WTC11 (cell line): ENCODE results near the gene MPI. TPM values are rescaled to one million over a fixed set of nuclear protein-coding genes. Genes with fewer than 3 reads are reported as not detected.

Experiments used
- ATAC-seq: fragments of 200-7000 bp; cut with Tn5 transposase; 2 replicates; pipeline ENCODE4 v1.10.0; 2021; ENCODE audit warnings: mild to moderate bottlenecking, moderate library complexity
- CTCF ChIA-PET: fragments of 300-600 bp; sonication (Branson Sonifier 250); formaldehyde crosslinking; loops from one replicate; lab custom pipeline; 2021; ENCODE audit warnings: antibody characterized with exemption; lab: Charles Lee
- POLR2A ChIA-PET: fragments of 350-600 bp; sonication (Branson Sonifier 250); formaldehyde crosslinking; loops from one replicate; lab custom pipeline; 2021; ENCODE audit warnings: antibody characterized with exemption; lab: Charles Lee
- DNase-seq: peaks from one replicate; pipeline ENCODE4 v3.0.0; 2021; ENCODE audit warnings: low spot score
- H3K27ac Mint-ChIP-seq: 2 replicates; pipeline ENCODE4 v1.8.0; 2021; ENCODE audit warnings: mixed read lengths
- H3K27me3 Mint-ChIP-seq: 2 replicates; pipeline ENCODE4 v1.8.0; 2021; ENCODE audit warnings: low read depth, mild to moderate bottlenecking, moderate library complexity, mixed read lengths
- H3K36me3 Mint-ChIP-seq: 2 replicates; pipeline ENCODE4 v1.8.0; 2021; ENCODE audit warnings: mixed read lengths
- H3K4me1 Mint-ChIP-seq: 2 replicates; pipeline ENCODE4 v1.8.0; 2022; ENCODE audit warnings: mixed read lengths
- H3K4me3 Mint-ChIP-seq: 2 replicates; pipeline ENCODE4 v1.8.0; 2021; ENCODE audit warnings: mild to moderate bottlenecking, moderate library complexity, mixed read lengths
- H3K9me3 Mint-ChIP-seq: 2 replicates; pipeline ENCODE4 v1.8.0; 2021; ENCODE audit warnings: mixed read lengths
- GRHL2 ChIP-seq: fragments of 250-450 bp; sonication (Bioruptor Pico); IDR thresholded peaks from 2 replicates; pipeline ENCODE4 v1.8.0; 2022; ENCODE audit warnings: mild to moderate bottlenecking, moderate library complexity; ENCODE audit not compliant: insufficient replicate concordance, severe bottlenecking
- KAT7 ChIP-seq: sonication (generic); formaldehyde crosslinking; IDR thresholded peaks from 2 replicates; pipeline ENCODE4 v1.8.1; 2023; ENCODE audit warnings: missing genetic modification reagents, mild to moderate bottlenecking, borderline replicate concordance
- NR3C1 ChIP-seq: sonication (generic); formaldehyde crosslinking; conservative IDR thresholded peaks from 2 replicates; pipeline ENCODE4 v1.8.1; 2023; ENCODE audit warnings: low read depth, mild to moderate bottlenecking, missing genetic modification reagents
- TP53 ChIP-seq: sonication (generic); formaldehyde crosslinking; IDR thresholded peaks from 2 replicates; pipeline ENCODE4 v1.8.1; 2023; ENCODE audit warnings: mild to moderate bottlenecking, missing genetic modification reagents
- ZNF121 ChIP-seq: sonication (generic); formaldehyde crosslinking; IDR thresholded peaks from 2 replicates; pipeline ENCODE4 v1.8.0; 2023; ENCODE audit warnings: missing genetic modification reagents
- ZNF263 ChIP-seq: sonication (generic); formaldehyde crosslinking; IDR thresholded peaks from 2 replicates; pipeline ENCODE4 v1.8.1; 2022; ENCODE audit warnings: low read depth, mild to moderate bottlenecking, moderate library complexity, missing genetic modification reagents
- ZNF317 ChIP-seq: sonication (generic); formaldehyde crosslinking; IDR thresholded peaks from 2 replicates; pipeline ENCODE4 v1.8.1; 2023; ENCODE audit warnings: low read depth, mild to moderate bottlenecking, moderate library complexity, missing genetic modification reagents, borderline replicate concordance
- total RNA-seq: library from RNA; stranded (reverse); gene quantifications from 3 replicates; pipeline ENCODE4 v1.2.3, GENCODE V29; 2021
- TF ChIP-seq, protein P1 (sequence below): fragments of 250-450 bp; sonication (Bioruptor Pico); IDR thresholded peaks from 2 replicates; pipeline ENCODE4 v1.9.0; 2021; ENCODE audit warnings: mild to moderate bottlenecking
- TF ChIP-seq, protein P2 (sequence below): fragments of 250-450 bp; sonication (Bioruptor Pico); conservative IDR thresholded peaks from 2 replicates; pipeline ENCODE4 v1.9.0; 2021; ENCODE audit warnings: mild to moderate bottlenecking
- TF ChIP-seq, protein P3 (sequence below): sonication (generic); formaldehyde crosslinking; conservative IDR thresholded peaks from 2 replicates; pipeline ENCODE4 v1.8.1; 2023; ENCODE audit warnings: mild to moderate bottlenecking, low read depth, missing genetic modification reagents, moderate library complexity
- TF ChIP-seq, protein P4 (sequence below): fragments of 250-450 bp; sonication (Bioruptor Pico); IDR thresholded peaks from 2 replicates; pipeline ENCODE4 v2.1.2; 2022; ENCODE audit warnings: mild to moderate bottlenecking, moderate library complexity
- TF ChIP-seq, protein P5 (sequence below): sonication (generic); formaldehyde crosslinking; IDR thresholded peaks from 2 replicates; pipeline ENCODE4 v1.8.1; 2022; ENCODE audit warnings: low read depth, mild to moderate bottlenecking, moderate library complexity, missing genetic modification reagents, borderline replicate concordance
- TF ChIP-seq, protein P6 (sequence below): fragments of 250-450 bp; sonication (Bioruptor Pico); IDR thresholded peaks from 2 replicates; pipeline ENCODE4 v1.8.0; 2021; ENCODE audit warnings: mild to moderate bottlenecking

MPI gene
- total RNA-seq, 1 experiment from 2014 or later = 36.3 TPM

DNA sequence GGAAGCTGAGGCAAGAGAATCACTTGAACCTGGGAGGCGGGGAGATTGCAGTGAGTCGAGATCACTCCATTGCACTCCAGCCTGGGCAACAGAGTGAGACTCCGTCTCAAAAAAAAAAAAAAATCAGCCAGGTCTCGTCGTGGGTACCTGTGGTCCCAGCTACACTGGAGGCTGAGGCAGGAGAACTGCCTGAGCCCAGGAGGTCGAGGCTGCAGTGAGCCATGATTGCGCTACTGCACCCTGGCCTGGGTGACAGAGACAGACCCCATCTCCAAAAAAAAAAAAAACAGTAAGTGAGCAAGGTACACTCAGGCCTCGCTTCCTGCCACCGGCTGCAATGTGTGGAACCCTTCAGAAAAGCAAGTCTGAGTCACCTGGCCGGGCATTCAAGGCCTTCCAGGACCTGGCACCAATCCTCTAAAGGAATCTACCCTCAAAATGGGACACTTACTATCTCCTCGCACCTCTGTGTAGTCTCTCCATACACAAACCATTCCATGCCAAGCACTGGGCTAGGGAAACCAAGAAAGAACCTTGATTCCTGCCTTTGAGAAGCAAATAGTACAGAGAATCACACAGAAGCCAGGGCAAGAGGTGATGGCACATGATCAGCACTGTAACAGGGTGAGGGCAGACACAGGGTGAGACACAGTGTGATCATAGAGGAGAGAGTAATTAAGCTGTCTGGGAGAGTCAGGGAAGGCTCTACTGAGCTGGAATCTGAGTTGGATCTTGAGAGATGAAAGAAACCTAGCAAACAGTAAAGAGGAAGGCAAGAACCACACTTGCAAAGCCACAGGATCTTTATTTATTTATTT lies 26.4 kb upstream of the MPI start:
- H3K36me3 Mint-ChIP-seq = peaks cover 12% of the 10 kb centered on the region
- H3K9me3 Mint-ChIP-seq = peaks cover 6% of the 10 kb centered on the region
- H3K27me3 Mint-ChIP-seq = no peaks in the 10 kb centered on the region
- POLR2A ChIA-PET = no interaction called here
- TF ChIP-seq NR3C1 (CRISPR knock-in tag) = no peak
- TF ChIP-seq, protein P1, sequence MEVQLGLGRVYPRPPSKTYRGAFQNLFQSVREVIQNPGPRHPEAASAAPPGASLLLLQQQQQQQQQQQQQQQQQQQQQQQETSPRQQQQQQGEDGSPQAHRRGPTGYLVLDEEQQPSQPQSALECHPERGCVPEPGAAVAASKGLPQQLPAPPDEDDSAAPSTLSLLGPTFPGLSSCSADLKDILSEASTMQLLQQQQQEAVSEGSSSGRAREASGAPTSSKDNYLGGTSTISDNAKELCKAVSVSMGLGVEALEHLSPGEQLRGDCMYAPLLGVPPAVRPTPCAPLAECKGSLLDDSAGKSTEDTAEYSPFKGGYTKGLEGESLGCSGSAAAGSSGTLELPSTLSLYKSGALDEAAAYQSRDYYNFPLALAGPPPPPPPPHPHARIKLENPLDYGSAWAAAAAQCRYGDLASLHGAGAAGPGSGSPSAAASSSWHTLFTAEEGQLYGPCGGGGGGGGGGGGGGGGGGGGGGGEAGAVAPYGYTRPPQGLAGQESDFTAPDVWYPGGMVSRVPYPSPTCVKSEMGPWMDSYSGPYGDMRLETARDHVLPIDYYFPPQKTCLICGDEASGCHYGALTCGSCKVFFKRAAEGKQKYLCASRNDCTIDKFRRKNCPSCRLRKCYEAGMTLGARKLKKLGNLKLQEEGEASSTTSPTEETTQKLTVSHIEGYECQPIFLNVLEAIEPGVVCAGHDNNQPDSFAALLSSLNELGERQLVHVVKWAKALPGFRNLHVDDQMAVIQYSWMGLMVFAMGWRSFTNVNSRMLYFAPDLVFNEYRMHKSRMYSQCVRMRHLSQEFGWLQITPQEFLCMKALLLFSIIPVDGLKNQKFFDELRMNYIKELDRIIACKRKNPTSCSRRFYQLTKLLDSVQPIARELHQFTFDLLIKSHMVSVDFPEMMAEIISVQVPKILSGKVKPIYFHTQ (CRISPR knock-in tag) = no peak
- TF ChIP-seq, protein P2, sequence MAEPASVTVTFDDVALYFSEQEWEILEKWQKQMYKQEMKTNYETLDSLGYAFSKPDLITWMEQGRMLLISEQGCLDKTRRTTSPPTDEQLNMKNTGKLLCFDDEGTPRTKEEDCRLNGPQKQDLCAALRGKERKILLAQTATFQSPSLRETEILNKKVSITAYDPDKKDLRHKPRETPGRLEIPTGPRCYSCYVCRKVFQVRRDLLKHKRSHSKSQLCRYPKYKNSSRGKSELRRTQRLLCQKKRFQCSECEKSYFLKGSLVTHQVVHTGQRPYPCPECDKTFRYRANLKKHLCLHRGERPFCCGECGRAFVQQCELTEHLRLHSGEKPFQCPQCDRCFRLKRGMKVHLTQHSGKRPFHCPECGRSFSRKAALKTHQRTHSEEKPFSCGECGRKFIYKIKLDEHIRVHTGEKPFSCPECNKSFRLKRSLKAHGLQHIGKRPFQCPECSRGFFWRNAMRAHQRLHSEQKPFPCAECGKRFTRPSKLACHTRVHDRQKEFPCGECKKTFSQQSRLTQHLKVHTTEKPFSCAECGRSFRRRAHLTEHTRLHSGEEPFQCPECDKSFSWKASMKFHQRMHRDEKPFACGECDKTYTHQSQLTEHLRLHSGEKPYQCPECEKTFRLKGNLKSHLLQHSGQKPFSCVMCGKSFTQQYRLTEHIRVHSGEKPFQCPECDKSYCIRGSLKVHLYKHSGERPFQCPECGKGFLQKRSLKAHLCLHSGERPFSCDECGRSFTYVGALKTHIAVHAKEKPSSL (CRISPR knock-in tag) = no peak
- TF ChIP-seq, protein P3, sequence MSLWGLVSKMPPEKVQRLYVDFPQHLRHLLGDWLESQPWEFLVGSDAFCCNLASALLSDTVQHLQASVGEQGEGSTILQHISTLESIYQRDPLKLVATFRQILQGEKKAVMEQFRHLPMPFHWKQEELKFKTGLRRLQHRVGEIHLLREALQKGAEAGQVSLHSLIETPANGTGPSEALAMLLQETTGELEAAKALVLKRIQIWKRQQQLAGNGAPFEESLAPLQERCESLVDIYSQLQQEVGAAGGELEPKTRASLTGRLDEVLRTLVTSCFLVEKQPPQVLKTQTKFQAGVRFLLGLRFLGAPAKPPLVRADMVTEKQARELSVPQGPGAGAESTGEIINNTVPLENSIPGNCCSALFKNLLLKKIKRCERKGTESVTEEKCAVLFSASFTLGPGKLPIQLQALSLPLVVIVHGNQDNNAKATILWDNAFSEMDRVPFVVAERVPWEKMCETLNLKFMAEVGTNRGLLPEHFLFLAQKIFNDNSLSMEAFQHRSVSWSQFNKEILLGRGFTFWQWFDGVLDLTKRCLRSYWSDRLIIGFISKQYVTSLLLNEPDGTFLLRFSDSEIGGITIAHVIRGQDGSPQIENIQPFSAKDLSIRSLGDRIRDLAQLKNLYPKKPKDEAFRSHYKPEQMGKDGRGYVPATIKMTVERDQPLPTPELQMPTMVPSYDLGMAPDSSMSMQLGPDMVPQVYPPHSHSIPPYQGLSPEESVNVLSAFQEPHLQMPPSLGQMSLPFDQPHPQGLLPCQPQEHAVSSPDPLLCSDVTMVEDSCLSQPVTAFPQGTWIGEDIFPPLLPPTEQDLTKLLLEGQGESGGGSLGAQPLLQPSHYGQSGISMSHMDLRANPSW (CRISPR knock-in tag) = no peak
- no peak for TF ChIP-seq TP53 (CRISPR knock-in tag)
- TF ChIP-seq, protein P4, sequence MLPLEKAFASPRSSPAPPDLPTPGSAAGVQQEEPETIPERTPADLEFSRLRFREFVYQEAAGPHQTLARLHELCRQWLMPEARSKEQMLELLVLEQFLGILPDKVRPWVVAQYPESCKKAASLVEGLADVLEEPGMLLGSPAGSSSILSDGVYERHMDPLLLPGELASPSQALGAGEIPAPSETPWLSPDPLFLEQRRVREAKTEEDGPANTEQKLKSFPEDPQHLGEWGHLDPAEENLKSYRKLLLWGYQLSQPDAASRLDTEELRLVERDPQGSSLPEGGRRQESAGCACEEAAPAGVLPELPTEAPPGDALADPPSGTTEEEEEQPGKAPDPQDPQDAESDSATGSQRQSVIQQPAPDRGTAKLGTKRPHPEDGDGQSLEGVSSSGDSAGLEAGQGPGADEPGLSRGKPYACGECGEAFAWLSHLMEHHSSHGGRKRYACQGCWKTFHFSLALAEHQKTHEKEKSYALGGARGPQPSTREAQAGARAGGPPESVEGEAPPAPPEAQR (CRISPR knock-in tag) = no peak
- TF ChIP-seq ZNF317 (CRISPR knock-in tag) = no peak
- H3K4me3 Mint-ChIP-seq = no peak overlapping the region
- H3K4me1 Mint-ChIP-seq = peaks cover 14% of the 10 kb centered on the region
- DNase-seq (no peak), ATAC-seq (no peak)
- CTCF ChIA-PET = interaction anchor here (1.7 kb wide), 1 partner anchor 38 kb away, joined by 7 read pairs; no protein-coding TSS in a partner anchor
- H3K27ac Mint-ChIP-seq = peak overlapping the region; percentile 54

DNA sequence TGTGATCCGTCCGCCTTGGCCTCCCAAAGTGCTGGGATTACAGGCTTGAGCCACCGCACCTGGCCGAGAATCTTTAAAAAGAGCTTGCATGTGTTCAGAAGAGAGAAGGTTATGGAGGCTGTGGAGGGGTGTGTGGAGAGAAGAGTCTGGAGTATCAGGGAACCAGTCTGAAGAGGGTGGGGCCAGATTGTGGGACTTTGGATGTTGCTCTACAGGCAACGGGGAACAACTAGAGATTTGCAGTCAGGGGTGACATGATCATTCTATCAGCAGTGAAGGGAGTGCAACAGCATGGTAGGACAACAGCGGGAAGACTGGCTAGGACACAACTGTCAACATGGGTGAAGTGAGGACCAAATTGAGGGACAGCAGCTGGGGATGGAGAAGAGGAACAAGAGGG lies 25.5 kb upstream of the MPI start:
- no peak for TF ChIP-seq KAT7
- TF ChIP-seq, all 79 proteins: peak for 0
- peaks cover 13% of the 10 kb centered on the region for H3K36me3 Mint-ChIP-seq
- peak overlapping the region; percentile 0; the same call in 1 of the 2 replicates for H3K27ac Mint-ChIP-seq
- POLR2A ChIA-PET = no interaction called here
- no peak for DNase-seq
- CTCF ChIA-PET = interaction anchor here (1.8 kb wide), 1 partner anchor 37 kb away, joined by 4 read pairs; no protein-coding TSS in a partner anchor
- no peak for ATAC-seq
- peaks cover 6% of the 10 kb centered on the region for H3K9me3 Mint-ChIP-seq
- peaks cover 14% of the 10 kb centered on the region for H3K4me1 Mint-ChIP-seq
- H3K27me3 Mint-ChIP-seq = no peaks in the 10 kb centered on the region
- H3K4me3 Mint-ChIP-seq = no peak overlapping the region

DNA sequence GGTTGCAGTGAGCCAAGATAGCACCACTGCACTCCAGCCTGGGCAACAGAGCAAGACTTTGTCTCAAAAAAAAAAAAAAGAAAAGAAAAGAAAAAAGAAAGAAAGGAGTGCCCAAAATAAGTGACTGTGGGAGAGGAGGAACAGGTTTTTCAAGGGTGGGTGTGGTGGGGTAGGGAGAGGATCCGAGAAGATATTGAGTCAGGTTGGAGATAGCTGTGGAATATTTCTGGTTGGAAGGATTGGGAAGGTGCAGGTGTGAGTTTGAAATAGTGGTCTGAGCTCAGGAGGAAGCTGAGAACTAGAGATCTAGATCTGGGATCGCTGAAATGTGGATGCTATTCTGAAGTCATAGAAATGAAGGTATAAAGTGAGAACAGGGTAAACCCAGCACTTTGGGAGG lies 24.5 kb upstream of the MPI start:
- H3K9me3 Mint-ChIP-seq = peaks cover 6% of the 10 kb centered on the region
- H3K27me3 Mint-ChIP-seq = no peaks in the 10 kb centered on the region
- peaks cover 18% of the 10 kb centered on the region for H3K36me3 Mint-ChIP-seq
- ChIA-PET POLR2A (interaction anchor here (0.7 kb wide), 1 partner anchor 16 kb away, joined by 4 read pairs; no protein-coding TSS in a partner anchor), CTCF (interaction anchor here (1.8 kb wide), 1 partner anchor 36 kb away, joined by 4 read pairs; no protein-coding TSS in a partner anchor)
- ATAC-seq (no peak), DNase-seq (no peak)
- H3K4me3 Mint-ChIP-seq = no peak overlapping the region
- H3K27ac Mint-ChIP-seq = no peak overlapping the region; the same call in 1 of the 2 replicates
- H3K4me1 Mint-ChIP-seq = peaks cover 17% of the 10 kb centered on the region
- no peak for TF ChIP-seq GRHL2
- TF ChIP-seq, protein P5, sequence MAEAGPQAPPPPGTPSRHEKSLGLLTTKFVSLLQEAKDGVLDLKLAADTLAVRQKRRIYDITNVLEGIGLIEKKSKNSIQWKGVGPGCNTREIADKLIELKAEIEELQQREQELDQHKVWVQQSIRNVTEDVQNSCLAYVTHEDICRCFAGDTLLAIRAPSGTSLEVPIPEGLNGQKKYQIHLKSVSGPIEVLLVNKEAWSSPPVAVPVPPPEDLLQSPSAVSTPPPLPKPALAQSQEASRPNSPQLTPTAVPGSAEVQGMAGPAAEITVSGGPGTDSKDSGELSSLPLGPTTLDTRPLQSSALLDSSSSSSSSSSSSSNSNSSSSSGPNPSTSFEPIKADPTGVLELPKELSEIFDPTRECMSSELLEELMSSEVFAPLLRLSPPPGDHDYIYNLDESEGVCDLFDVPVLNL = no peak
- TF ChIP-seq ZNF263 (CRISPR knock-in tag) = no peak
- TF ChIP-seq, protein P6, sequence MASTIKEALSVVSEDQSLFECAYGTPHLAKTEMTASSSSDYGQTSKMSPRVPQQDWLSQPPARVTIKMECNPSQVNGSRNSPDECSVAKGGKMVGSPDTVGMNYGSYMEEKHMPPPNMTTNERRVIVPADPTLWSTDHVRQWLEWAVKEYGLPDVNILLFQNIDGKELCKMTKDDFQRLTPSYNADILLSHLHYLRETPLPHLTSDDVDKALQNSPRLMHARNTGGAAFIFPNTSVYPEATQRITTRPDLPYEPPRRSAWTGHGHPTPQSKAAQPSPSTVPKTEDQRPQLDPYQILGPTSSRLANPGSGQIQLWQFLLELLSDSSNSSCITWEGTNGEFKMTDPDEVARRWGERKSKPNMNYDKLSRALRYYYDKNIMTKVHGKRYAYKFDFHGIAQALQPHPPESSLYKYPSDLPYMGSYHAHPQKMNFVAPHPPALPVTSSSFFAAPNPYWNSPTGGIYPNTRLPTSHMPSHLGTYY = no peak
- TF ChIP-seq ZNF121 (CRISPR knock-in tag) = no peak
